Sigmoid colon (tissue), 7 donors: ENCODE results near the gene COL23A1. TPM values are rescaled to one million over a fixed set of nuclear protein-coding genes. Genes with fewer than 3 reads are reported as not detected.

Source experiments
- DNase-seq: peaks from one replicate; pipeline ENCODE4 v3.0.0-alpha.2; 2019
- H3K27ac ChIP-seq, 4 donors: fragments of 200-600 bp; sonication (generic); one replicate each; pipeline ENCODE4 v1.5.1; 2016 to 2019; ENCODE audit warnings: mild to moderate bottlenecking in 1 of 4
- H3K27me3 ChIP-seq, 3 donors: fragments of 200-600 bp; sonication (generic); one replicate each; pipeline ENCODE4 v1.5.1; 2019; ENCODE audit warnings: mild to moderate bottlenecking in 1 of 3
- H3K36me3 ChIP-seq, 4 donors: fragments of 200-600 bp; sonication (generic); one replicate each; pipeline ENCODE4 v1.5.1; 2016 to 2019
- H3K4me1 ChIP-seq, 4 donors: fragments of 200-600 bp; sonication (generic); one replicate each; pipeline ENCODE4 v1.5.1; 2017 to 2019
- H3K4me3 ChIP-seq, 4 donors: fragments of 200-600 bp; sonication (generic); one replicate each; pipeline ENCODE4 v1.5.1; 2017 to 2019; ENCODE audit warnings: mild to moderate bottlenecking in 2 of 4, moderate library complexity in 1 of 4
- H3K9me3 ChIP-seq, 4 donors: fragments of 200-600 bp in 3 of 4; sonication (generic) in 3 of 4; one replicate each; pipeline versions ENCODE4 v1.5.1 to v1.6.1; 2013 to 2019
- CTCF ChIP-seq, 4 experiments: fragments of 450-650 bp in 3 of 4; fragments of 200-600 bp in 1 of 4; IDR thresholded peaks; one replicate each; pipeline ENCODE4 v1.5.1; 2016 to 2019; ENCODE audit warnings: antibody characterized with exemption in 4 of 4, mild to moderate bottlenecking in 3 of 4, moderate library complexity in 2 of 4
- EP300 ChIP-seq, 4 donors: sonication (generic); formaldehyde crosslinking; IDR thresholded peaks; one replicate each; pipeline ENCODE4 v1.6.1; 2017; ENCODE audit warnings: antibody characterized with exemption in 4 of 4
- POLR2A ChIP-seq, 2 donors: fragments of 450-650 bp; IDR thresholded peaks; one replicate each; pipeline ENCODE4 v1.6.1; 2016; ENCODE audit warnings: antibody characterized with exemption in 2 of 2, mild to moderate bottlenecking in 2 of 2, moderate library complexity in 2 of 2
- POLR2AphosphoS5 ChIP-seq, 4 donors: sonication (generic); formaldehyde crosslinking; IDR thresholded peaks; one replicate each; pipeline ENCODE4 v1.6.1; 2017; ENCODE audit warnings: antibody characterized with exemption in 4 of 4
- WGBS, 2 donors: extraction: QIAGEN DNeasy Blood & Tissue Kit; methylation state at CpG; one replicate each; pipeline ENCODE4 v1.1.7; 2013; 5-methylcytosine and 5-hydroxymethylcytosine counted together
- intact Hi-C: fragments of 100-400 bp; cut with DNase I; formaldehyde crosslinking; loops from one replicate; pipeline ENCODE4 v1.15.1; 2023
- polyA plus RNA-seq, 3 donors: library from polyadenylated mRNA; stranded (reverse); fragments of 200-250 nt; gene quantifications; one replicate each; pipeline ENCODE4 v1.2.3, GENCODE V29; 2013
- total RNA-seq, 4 donors: library from RNA; depleted of rRNA; stranded (reverse); fragments of >200 nt; gene quantifications; one replicate each; pipeline ENCODE4 v1.1.0, GENCODE V29; 2016
- donor health status: healthy with polysubstance abuse.
- donor health status: Bipolar disorder and iron deficiency.
- donor health status: healthy.

COL23A1 gene
- total and polyA plus RNA-seq, 7 donors: 0.28 to 1.2 (median 0.57) TPM; not detected in 1

GRCh38 chr5:178286226-178287090 is 303.7 kb downstream of the COL23A1 start:
- Histone ChIP-seq H3K27ac (no peak overlapping the region), H3K4me1 (no peaks in the 10 kb centered on the region), H3K9me3 (peaks cover 0 to 7% (median 2%) of the 10 kb centered on the region in 4 donors), H3K36me3 (no peaks in the 10 kb centered on the region), H3K4me3 (no peak overlapping the region), H3K27me3 (peaks cover 0 to 10% (median 2%) of the 10 kb centered on the region in 3 donors)
- intact Hi-C loops: loop anchor here (10.0 kb wide), 1 partner anchor 168 kb away; no protein-coding TSS in a partner anchor
- DNase-seq: peak; percentile 48
- TF ChIP-seq CTCF (IDR thresholded peaks at IDR 0.05) (no peak), POLR2AphosphoS5 (IDR thresholded peaks at IDR 0.05) (no peak), EP300 (IDR thresholded peaks at IDR 0.05) (no peak), POLR2A (IDR thresholded peaks at IDR 0.05) (no peak)
- WGBS, 2 donors: 85 to 88% methylated on average over 34 of the region's 34 CpGs

DNA sequence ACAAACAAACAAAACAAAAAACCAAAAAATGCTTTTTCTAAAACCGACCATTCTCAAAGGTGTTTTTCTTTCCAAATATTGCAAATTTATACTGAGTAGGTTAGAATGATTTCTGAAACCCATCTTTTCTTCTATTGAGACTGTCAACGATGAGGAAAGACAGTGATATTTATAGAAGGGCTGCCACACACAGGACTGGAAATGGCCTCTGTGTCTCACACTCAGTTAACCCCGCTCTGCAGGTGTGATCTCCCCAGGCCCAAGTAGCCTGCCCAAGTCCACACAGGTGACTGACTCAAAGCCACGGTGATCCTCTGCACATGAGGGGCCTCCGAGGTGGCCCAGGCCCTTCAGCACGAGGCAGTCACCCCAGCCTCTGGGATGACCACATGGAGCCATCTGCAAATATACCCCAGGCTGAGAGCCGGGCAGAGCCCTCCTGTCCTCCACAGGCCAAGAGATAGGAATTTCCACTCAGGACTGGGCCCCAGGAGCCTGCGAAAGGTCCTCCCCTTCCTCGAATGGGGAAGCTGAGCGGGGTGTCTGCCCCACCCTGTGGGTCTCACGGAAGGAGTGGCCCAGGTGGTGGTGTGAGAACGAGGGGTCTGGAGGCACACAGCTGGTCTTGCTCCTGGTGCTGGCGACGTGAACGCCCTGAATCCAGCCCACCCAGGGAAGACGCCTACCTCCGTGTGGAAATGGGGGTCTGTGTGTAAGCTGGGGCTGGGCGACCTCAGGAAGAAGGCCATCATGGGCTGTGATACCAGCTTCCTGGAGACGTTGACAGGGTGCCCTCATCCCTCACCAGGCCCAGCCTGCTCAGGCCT is 304.6 kb downstream of the COL23A1 start:
- Histone ChIP-seq H3K27ac (no peak overlapping the region), H3K27me3 (peaks cover 0 to 2% (median under 1%) of the 10 kb centered on the region in 3 donors), H3K4me1 (no peaks in the 10 kb centered on the region), H3K4me3 (no peak overlapping the region), H3K9me3 (peaks cover 0 to 7% (median 2%) of the 10 kb centered on the region in 4 donors), H3K36me3 (no peaks in the 10 kb centered on the region)
- 86% methylated on average over 19 of the region's 19 CpGs for WGBS, 2 donors
- TF ChIP-seq CTCF (IDR thresholded peaks at IDR 0.05): no peak
- TF ChIP-seq POLR2A (IDR thresholded peaks at IDR 0.05): no peak
- no peak for TF ChIP-seq POLR2AphosphoS5 (IDR thresholded peaks at IDR 0.05)
- no peak for TF ChIP-seq EP300 (IDR thresholded peaks at IDR 0.05)
- intact Hi-C loops: loop anchor here (10.0 kb wide), 1 partner anchor 169 kb away; no protein-coding TSS in a partner anchor
- DNase-seq: peak; percentile 46

- WGBS, 2 donors: 76 to 87% methylated on average over 7 of the region's 7 CpGs
- Histone ChIP-seq H3K27ac (no peak overlapping the region), H3K4me1 (peaks cover 0 to 5% (median 3%) of the 10 kb centered on the region in 4 donors), H3K36me3 (no peaks in the 10 kb centered on the region), H3K4me3 (no peak overlapping the region), H3K27me3 (no peaks in the 10 kb centered on the region), H3K9me3 (peaks cover 0 to 7% (median 2%) of the 10 kb centered on the region in 4 donors)
- DNase-seq: peak; percentile 37
- intact Hi-C loops: loop anchor here (10.0 kb wide), 1 partner anchor 170 kb away; no protein-coding TSS in a partner anchor
- TF ChIP-seq CTCF (IDR thresholded peaks at IDR 0.05): no peak
- no peak for TF ChIP-seq POLR2A (IDR thresholded peaks at IDR 0.05)
- no peak for TF ChIP-seq POLR2AphosphoS5 (IDR thresholded peaks at IDR 0.05)
- no peak for TF ChIP-seq EP300 (IDR thresholded peaks at IDR 0.05)
Observed at GRCh38 chr5:178284996-178285395, 305.2 kb downstream of the COL23A1 start.

DNA sequence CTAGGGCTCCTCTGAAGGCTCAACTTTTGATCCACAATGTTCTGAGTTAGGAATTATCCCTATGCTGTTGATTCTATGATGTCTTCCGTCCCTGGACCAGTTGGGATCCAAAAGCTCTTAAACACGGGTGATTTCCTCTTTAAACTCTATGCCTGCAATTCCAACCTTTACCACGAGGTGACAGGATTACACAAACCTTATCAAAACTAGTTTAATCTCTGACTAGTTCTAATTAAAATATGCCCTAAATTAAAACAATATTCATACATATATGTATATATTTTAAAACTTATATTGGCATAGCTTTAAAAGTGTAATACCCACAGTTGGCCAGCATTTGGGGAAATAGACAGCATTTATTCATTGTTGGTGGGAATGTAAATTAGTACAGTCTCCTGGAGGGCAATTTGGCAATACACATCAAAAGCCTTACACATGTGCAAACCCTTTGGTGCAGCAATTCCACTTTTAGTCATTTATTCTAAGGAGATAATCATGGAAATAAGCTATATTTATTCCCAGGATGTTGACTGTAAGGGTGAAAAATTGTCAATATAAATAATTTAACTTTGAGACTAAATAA is 306.0 kb downstream of the COL23A1 start:
- TF ChIP-seq CTCF (IDR thresholded peaks at IDR 0.05) (peak in 1 of 4 experiments; percentile 34), EP300 (IDR thresholded peaks at IDR 0.05) (no peak)
- peaks cover 0 to 9% (median 7%) of the 10 kb centered on the region in 4 donors for H3K4me1 ChIP-seq
- no peak overlapping the region for H3K27ac ChIP-seq
- intact Hi-C loops: loop anchor here (10.0 kb wide), 1 partner anchor 171 kb away; no protein-coding TSS in a partner anchor
- no peak overlapping the region for H3K4me3 ChIP-seq
- peaks cover 0 to 7% (median 2%) of the 10 kb centered on the region in 4 donors for H3K9me3 ChIP-seq
- no peaks in the 10 kb centered on the region for H3K36me3 ChIP-seq
- DNase-seq: no peak
- 33 to 47% methylated on average over 3 of the region's 3 CpGs for WGBS, 2 donors
- H3K27me3 ChIP-seq: peaks cover 0 to 4% (median 0%) of the 10 kb centered on the region in 3 donors
